Forelimb muscle (tissue), 1 donor: ENCODE measurements around the gene HYDIN. TPM values are rescaled to one million over a fixed set of nuclear protein-coding genes. Genes with fewer than 3 reads are reported as not detected.

Source experiments
- DNase-seq: peaks from one replicate; pipeline ENCODE4 v3.0.0-alpha.2; 2013; ENCODE audit warnings: low read depth
- polyA plus RNA-seq: library from polyadenylated mRNA; unstranded; fragments of 120-200 nt; gene quantifications from one replicate; pipeline ENCODE4 v1.2.1, GENCODE V29; 2013; ENCODE audit not compliant: insufficient read length

Gene HYDIN
- polyA plus RNA-seq, 1 donor = 2.8 TPM

DNA sequence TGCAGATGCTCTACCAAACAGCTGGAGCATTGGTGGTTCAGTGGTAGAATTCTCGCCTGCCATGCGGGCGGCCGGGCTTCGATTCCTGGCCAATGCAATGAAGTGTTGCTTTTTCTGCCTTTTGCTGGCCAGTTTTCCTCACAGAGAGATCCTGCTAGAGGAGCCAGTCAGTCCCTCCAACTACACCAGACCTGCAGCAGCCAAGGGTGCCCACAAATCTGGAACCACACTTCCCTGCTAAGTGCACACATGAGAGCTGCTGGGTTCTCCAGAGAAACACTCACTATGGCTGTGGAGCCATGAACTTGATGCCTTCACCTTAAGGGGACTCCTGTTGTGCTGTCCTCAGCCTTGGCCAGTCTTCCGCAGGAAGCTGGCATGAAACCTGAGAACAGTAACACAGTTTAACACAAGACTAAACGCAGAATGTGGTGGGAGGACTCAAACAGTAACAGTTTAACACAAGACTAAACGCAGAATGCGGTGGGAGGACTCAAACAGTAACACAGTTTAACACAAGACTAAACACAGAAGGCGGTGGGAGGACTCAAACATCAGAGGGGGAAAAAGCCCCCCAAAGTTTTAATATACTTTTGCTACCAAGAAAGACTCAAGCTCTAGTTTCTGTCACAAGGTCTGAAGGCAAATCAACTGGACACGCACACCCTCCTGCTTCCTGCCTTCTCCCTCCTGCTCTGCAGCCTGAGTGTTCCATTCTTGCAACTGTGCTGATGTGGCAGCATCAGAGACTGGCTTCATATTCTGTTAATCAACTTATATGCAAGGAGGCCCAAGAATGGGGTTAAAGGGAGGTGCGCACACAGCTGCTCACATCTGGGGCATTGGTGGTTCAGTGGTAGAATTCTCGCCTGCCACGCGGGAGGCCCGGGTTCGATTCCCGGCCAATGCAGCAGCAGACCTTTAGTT is 441.6 kb downstream of the HYDIN start:
- peak; percentile 35 for DNase-seq

GRCh38 chr16:70786020-70786755 is 444.3 kb downstream of the HYDIN start:
- no peak for DNase-seq

DNA sequence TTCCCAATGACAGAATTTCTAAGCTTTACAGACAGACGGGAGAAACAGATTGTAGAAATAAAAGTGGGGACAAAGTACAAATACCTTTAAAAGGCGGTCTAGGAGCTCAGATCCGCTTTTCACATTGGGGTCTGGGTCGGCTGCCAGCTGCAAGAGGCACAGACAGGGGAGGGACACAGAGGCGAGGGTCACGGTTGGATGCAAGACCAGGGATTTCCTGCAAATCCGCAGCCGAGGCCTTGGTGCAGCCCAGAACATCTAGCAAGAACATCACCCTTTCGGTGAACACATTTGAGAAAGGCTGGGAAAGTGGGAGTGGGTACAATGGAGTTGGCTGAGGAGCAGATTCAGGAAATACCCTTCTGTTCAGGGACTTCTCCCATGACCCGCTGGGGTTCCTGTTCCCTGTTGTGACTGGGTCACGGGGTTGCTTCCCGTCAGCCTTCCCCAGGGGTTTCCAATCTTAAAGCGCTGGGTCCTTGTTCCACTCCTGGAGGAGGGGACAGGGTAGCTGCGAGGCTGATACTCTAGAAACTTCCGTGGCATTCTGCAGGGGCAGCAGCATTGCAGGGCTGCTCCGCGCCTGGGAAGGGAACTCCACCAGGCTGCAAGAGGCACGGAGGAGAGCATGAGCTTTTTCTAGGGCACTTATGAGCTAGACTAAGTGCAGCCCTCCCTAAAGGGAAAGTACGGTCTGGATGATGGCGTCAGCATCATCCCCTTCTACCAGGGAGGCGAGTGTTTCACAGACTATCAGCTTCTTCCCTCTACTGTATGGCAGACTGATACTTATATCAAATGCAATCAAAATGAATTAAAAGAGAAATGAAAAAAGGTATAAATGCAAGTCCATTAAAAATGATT is 445.6 kb downstream of the HYDIN start:
- DNase-seq = no peak

- no peak for DNase-seq
Observed at GRCh38 chr16:70782237-70782636, 448.3 kb downstream of the HYDIN start.

DNA sequence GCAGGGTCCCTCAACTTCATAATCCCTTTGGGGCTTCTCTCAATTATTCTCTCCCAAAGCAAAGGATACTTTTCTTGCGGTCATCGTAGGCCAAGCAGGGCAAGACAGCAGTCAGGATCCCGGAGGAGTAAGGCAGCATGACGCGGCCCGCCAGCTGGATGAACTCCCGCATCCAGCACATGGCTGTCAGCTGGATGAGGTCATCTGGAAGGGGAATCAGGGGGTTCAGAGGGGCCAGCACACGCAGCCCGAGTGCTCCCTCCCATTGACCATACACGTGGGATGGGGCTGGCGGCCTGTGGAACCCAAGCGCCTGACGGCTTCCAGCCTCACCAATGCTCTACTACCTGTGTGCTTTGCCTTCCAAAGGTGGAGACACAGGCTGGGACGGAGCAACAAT is 448.7 kb downstream of the HYDIN start:
- no peak for DNase-seq

DNA sequence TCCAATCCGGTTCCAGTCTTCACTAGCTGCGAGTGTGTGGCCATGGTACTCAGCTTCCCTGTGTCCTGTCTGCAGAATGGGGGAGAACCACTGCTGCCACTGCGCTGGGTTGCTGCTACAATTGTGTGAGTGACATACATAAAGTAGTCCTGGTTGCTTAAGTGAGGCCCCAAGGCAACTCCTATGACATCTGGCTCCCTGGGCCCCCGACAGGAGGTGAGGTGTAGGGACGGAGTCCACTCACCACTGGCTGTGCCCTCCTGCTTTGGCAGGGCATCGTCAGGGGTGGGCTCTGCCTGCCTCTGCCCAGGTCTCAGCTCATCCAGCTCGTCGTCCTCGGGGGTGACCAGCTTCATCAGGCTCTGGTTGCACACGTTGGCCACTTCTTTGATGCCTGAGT is 450.0 kb downstream of the HYDIN start:
- no peak for DNase-seq

DNA sequence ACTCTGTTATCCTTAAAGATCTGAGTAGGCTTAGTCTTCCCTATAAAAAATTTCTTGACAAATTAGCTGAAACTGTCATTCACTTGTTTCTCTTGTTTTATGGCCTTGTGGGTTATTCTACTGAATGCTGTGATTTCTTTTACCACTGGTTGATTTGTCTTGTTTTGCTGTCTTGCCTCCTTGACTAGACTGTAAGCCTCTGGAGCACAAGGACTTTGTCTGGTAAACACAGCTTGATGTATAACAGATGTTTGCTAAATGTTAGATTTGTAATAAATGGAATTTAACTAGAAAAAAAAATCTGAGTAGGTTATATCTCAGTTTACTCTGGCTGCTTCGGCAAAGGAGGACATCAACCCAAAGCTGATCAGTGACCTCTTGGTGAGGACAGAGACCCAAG is 451.2 kb downstream of the HYDIN start:
- no peak for DNase-seq

DNA sequence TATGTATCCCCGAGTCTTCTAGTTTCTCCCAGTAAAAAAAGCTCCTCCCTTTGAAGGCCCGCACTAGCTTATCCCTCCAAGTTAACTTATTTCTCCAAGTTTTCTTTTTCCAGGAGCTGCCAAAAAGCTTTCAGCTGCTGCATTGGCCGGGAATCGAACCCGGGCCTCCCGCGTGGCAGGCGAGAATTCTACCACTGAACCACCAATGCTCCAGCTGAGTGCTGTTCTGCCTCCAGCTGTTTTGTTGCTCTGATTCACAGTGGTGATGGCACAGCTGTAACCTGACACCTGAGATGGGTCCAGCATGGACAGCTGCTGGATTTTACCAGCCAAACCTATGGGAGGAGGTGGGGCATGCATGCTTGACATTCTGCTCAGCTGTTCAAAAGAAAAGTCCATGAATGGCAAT is 451.6 kb downstream of the HYDIN start:
- peak; percentile 65 for DNase-seq

GRCh38 chr16:70777973-70778406 is 452.5 kb downstream of the HYDIN start:
- no peak for DNase-seq

GRCh38 chr16:70777496-70777895 is 453.0 kb downstream of the HYDIN start:
- no peak for DNase-seq

DNA sequence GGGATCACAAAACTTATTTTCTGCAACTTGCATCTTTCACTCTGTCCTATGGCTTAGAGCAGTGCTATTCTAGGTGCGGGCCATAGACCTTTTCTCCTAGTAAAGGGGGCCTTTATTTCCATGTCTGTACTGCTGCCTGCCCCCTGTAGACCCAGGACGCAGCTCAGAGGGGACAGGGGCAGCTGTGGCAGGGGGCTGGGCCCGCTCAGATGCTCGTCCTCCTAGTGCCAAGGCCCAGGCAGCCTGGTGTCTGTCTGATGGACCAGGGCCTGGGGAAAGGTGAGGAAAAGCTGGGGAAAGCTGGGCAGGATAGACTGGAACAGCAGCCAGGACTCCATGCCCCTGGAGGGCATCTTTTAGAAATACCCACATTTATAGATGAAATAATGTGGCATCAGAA is 455.1 kb downstream of the HYDIN start:
- no peak for DNase-seq

- no peak for DNase-seq
Observed at GRCh38 chr16:70774261-70774660, 456.3 kb downstream of the HYDIN start.

- no peak for DNase-seq
Observed at GRCh38 chr16:70772493-70772892, 458.0 kb downstream of the HYDIN start.

GRCh38 chr16:70770626-70771552 is 459.6 kb downstream of the HYDIN start:
- no peak for DNase-seq

GRCh38 chr16:70770291-70770625 is 460.3 kb downstream of the HYDIN start:
- no peak for DNase-seq

DNA sequence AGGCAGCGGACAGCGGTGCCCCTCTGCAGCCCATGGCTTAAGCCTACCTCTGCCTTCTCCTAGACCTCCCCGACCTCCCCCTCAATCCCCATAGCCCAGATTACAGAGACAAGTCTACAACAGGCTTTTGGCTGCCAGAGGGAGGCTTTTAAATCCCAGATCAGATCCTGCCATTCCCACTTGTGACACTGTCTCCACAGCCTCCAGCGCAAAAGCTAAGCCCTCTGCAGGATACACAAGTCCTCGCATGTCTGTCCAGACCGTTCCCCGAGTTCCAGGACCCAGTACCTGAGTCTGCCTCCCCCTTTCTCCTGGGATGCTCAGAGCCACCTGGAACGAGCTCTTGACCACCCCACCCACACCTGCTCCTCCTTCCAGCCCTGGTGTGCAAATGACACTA is 460.8 kb downstream of the HYDIN start:
- DNase-seq = no peak

DNA sequence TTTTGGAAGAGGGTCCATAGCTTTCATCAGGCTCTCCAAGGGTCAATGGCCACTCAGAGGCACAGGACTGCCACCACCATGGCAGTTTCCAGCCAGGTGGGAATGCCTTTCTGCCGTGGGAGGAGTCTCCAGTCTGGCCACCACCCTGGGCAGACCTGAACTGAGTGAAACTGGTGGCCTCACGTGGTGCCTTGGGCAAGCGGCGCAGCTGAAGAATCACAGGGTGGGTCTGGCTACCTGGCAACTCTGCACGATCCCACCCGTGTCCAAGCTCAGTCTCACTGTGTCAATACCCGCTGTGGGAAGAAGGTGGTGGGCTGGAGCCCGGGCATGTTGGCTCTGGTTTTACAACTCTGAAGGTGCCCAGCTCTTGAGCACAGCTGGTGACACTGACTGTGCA is 461.4 kb downstream of the HYDIN start:
- DNase-seq = no peak

DNA sequence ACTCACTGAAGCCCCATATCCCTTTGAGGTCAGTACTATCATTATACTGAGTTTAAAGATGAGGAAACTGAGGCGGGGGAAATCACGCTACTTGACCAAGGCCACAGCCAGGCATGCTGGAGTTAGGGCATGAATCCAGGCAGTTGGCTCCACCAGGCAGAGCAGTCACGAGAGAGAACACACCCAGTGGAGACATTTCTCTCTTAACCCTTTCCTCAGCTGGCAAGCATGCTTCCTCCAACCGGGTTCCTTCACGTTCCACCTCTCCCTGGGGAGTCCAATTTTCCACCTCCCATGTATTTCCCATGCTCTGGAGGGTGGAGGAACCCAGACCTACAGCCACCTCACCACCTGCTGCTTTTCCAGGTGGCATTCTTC is 462.3 kb downstream of the HYDIN start:
- no peak for DNase-seq

DNA sequence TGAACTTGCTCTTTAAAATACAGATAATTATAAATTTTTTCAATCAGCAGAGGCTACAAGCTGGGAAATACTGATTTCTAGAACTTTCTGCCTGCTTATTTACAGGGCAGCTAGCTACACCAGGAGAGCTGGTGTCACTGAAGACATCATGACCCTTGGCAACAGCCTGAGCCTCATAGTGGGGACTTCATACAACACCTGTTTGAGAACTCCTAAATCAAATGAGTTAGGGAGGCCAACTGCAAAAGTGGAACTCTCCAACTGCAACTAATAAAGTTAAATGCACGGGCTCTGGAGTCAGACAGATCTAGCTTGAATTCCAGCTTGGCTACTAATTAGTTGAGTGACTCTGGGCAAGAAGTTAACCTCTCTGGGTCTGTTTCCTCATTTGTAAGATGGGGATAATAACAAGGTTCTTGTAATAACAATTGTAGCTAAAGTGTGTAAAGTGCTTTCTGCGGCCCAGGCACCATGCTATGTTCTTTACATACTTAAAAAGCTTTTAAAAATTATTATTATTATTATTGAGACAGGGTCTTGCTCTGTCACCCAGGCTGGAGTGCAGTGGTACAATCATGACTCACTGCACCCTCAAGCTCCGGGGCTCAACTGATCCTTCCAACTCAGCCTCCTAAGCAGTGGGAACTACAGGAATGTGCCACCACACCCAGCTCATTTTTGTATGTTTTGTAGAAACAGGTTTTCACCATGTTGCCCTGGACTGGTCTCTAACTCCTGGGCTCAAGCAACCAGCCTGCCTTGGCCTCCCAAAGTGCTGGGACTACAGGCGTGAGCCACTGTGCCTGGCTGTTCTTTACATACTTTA is 462.9 kb downstream of the HYDIN start:
- no peak for DNase-seq

DNA sequence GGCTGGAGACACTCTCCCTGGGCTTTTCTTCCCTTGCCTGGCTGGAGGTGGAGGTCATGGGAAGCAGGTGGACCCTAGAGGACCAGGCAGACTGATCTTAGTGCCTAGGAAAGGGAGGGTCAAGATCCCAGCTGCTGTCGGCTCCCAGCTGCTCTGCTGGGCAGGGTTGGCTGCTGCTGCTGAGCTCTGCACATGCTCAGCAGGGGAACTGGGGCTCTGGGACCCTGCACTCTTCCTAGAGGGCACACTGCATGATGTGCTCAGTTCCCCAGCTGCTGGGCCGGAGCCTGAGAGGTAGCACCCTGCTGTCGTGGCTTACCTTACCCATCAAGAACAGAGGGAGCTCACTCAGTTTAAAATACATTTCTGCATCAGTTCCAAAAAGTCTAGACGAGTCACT is 463.9 kb downstream of the HYDIN start:
- DNase-seq = no peak
